SK-N-SH treated with all-trans-retinoic acid at 6 μM for 48 hours (cell line): ENCODE measurements around the gene CCDC68.

Experiments used
- ARNTL ChIP-seq: fragments of 450-650 bp; formaldehyde crosslinking; IDR thresholded peaks from 2 replicates; pipeline ENCODE4 v1.5.0; 2020; ENCODE audit warnings: low read depth, mild to moderate bottlenecking, moderate library complexity, borderline replicate concordance
- GLIS3 ChIP-seq: fragments of 250-450 bp; sonication (Bioruptor Pico); IDR thresholded peaks from 2 replicates; pipeline ENCODE4 v1.5.0; 2020; ENCODE audit warnings: mild to moderate bottlenecking, moderate library complexity
- RARB ChIP-seq: fragments of 250-450 bp; sonication (Bioruptor Pico); IDR thresholded peaks from 2 replicates; pipeline ENCODE4 v1.8.0; 2021; ENCODE audit warnings: mild to moderate bottlenecking, moderate library complexity
- TCF4 ChIP-seq: fragments of 250-450 bp; sonication (Bioruptor Pico); IDR thresholded peaks from 2 replicates; pipeline ENCODE4 v1.8.0; 2021; ENCODE audit warnings: mild to moderate bottlenecking, moderate library complexity, borderline replicate concordance
- TOX ChIP-seq: fragments of 250-450 bp; sonication (Bioruptor Pico); IDR thresholded peaks from 2 replicates; pipeline ENCODE4 v1.8.0; 2021; ENCODE audit warnings: mild to moderate bottlenecking, moderate library complexity, borderline replicate concordance
- TSHZ2 ChIP-seq: fragments of 250-450 bp; sonication (Bioruptor Pico); IDR thresholded peaks from 2 replicates; pipeline ENCODE4 v1.5.0; 2020; ENCODE audit warnings: mild to moderate bottlenecking, moderate library complexity
- ZC3H10 ChIP-seq: fragments of 250-450 bp; sonication (Bioruptor Pico); IDR thresholded peaks from 2 replicates; pipeline ENCODE4 v1.5.1; 2021; ENCODE audit warnings: mild to moderate bottlenecking, moderate library complexity
- ZFP3 ChIP-seq: fragments of 250-450 bp; sonication (Bioruptor Pico); IDR thresholded peaks from 2 replicates; pipeline ENCODE4 v1.5.0; 2020; ENCODE audit warnings: mild to moderate bottlenecking, moderate library complexity
- ZFP30 ChIP-seq: fragments of 450-650 bp; formaldehyde crosslinking; IDR thresholded peaks from 2 replicates; pipeline ENCODE4 v1.5.0; 2022; ENCODE audit warnings: mild to moderate bottlenecking, moderate library complexity
- ZNF565 ChIP-seq: fragments of 450-650 bp; formaldehyde crosslinking; conservative IDR thresholded peaks from 2 replicates; pipeline ENCODE4 v1.5.0; 2020; ENCODE audit warnings: low read depth, mild to moderate bottlenecking, moderate library complexity
- ZNF70 ChIP-seq: fragments of 450-650 bp; formaldehyde crosslinking; IDR thresholded peaks from 2 replicates; pipeline ENCODE4 v1.5.0; 2020; ENCODE audit warnings: mild to moderate bottlenecking, moderate library complexity
- ZNF8 ChIP-seq: fragments of 450-650 bp; formaldehyde crosslinking; IDR thresholded peaks from 2 replicates; pipeline ENCODE4 v1.5.0; 2020; ENCODE audit warnings: mild to moderate bottlenecking, moderate library complexity
- TF ChIP-seq, protein P1 (sequence below): fragments of 250-450 bp; sonication (Bioruptor Pico); IDR thresholded peaks from 2 replicates; pipeline ENCODE4 v1.8.0; 2020; ENCODE audit warnings: mild to moderate bottlenecking, moderate library complexity, borderline replicate concordance

DNA sequence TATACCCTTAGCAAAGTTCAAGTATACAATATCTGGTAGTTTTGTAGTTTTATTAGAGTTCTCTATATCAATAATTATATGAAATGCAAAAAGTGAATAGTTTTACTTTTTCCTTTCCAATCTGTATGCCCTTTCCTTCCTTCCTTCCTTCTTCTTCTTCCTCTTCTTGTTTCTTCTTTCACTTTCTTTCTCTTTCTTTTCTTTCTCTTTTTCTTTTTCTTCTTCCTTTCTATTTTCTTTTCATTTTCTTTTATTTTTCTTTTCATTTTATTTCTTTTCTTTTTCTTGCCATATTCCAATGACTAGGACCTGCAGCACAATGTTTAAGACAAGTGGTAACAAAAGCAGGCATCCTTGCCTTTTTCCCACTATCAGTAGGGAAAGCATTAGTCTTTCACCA, 59.8 kb downstream of the CCDC68 start:
- TF ChIP-seq TSHZ2 (CRISPR knock-in tag) (no peak), TOX (CRISPR knock-in tag) (no peak), ZFP3 (CRISPR knock-in tag) (no peak), ARNTL (CRISPR knock-in tag) (no peak), ZFP30 (CRISPR knock-in tag) (no peak), ZC3H10 (CRISPR knock-in tag) (no peak), ZNF565 (no peak), ZNF70 (CRISPR knock-in tag) (no peak), GLIS3 (CRISPR knock-in tag) (no peak), ZNF8 (no peak), RARB (CRISPR knock-in tag) (no peak), TCF4 (CRISPR knock-in tag) (no peak)
- TF ChIP-seq, protein P1, sequence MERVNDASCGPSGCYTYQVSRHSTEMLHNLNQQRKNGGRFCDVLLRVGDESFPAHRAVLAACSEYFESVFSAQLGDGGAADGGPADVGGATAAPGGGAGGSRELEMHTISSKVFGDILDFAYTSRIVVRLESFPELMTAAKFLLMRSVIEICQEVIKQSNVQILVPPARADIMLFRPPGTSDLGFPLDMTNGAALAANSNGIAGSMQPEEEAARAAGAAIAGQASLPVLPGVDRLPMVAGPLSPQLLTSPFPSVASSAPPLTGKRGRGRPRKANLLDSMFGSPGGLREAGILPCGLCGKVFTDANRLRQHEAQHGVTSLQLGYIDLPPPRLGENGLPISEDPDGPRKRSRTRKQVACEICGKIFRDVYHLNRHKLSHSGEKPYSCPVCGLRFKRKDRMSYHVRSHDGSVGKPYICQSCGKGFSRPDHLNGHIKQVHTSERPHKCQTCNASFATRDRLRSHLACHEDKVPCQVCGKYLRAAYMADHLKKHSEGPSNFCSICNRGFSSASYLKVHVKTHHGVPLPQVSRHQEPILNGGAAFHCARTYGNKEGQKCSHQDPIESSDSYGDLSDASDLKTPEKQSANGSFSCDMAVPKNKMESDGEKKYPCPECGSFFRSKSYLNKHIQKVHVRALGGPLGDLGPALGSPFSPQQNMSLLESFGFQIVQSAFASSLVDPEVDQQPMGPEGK (CRISPR knock-in tag): no peak
